Type B pancreatic cell (in vitro differentiated cells): ENCODE measurements around the gene RAD51B. TPM values are rescaled to one million over a fixed set of nuclear protein-coding genes. Genes with fewer than 3 reads are reported as not detected.
A peak's percentile ranks its signal among the peaks of the same experiment; 100 is the strongest.

Source experiments
- DNase-seq: peaks from one replicate; pipeline ENCODE4 v3.0.0; 2021; ENCODE audit warnings: mixed read lengths; ENCODE audit not compliant: unreplicated experiment; ENCODE audit errors: extremely low spot score
- H3K27ac Mint-ChIP-seq: 2 replicates; pipeline ENCODE4 v1.8.0; 2021; ENCODE audit warnings: mild to moderate bottlenecking, mixed read lengths
- H3K27me3 Mint-ChIP-seq: 2 replicates; pipeline ENCODE4 v1.8.0; 2021; ENCODE audit warnings: mixed read lengths
- H3K36me3 Mint-ChIP-seq: 2 replicates; pipeline ENCODE4 v1.8.0; 2021; ENCODE audit warnings: mixed read lengths
- H3K4me1 Mint-ChIP-seq: one replicate; pipeline ENCODE4 v1.8.0; 2021; ENCODE audit warnings: mixed read lengths; ENCODE audit not compliant: unreplicated experiment
- H3K4me3 Mint-ChIP-seq: 2 replicates; pipeline ENCODE4 v1.8.0; 2021; ENCODE audit warnings: mild to moderate bottlenecking, mixed read lengths
- H3K9me3 Mint-ChIP-seq: 2 replicates; pipeline ENCODE4 v1.8.0; 2021; ENCODE audit warnings: mixed read lengths
- CTCF ChIP-seq: fragments of 200-600 bp; sonication (generic); conservative IDR thresholded peaks from 2 replicates; pipeline ENCODE4 v1.5.0; 2021; ENCODE audit warnings: antibody characterized with exemption, mild to moderate bottlenecking
- total RNA-seq: library from RNA; stranded (reverse); gene quantifications from 2 replicates; pipeline ENCODE4 v1.2.1, GENCODE V29; 2021; ENCODE audit warnings: low replicate concordance

The RAD51B gene
- total RNA-seq, 1 donor from 2014 or later, result 27.3 TPM

- Mint-ChIP-seq H3K36me3 (peaks cover 11% of the 10 kb centered on the region), H3K9me3 (peaks cover 9% of the 10 kb centered on the region), H3K27me3 (no peaks in the 10 kb centered on the region), H3K4me1 (peaks cover 76% of the 10 kb centered on the region), H3K4me3 (peak overlapping the region; percentile 69), H3K27ac (peak overlapping the region; percentile 93)
- TF ChIP-seq CTCF, result no peak
- DNase-seq, result no peak
Measured at GRCh38 chr14:68682166-68683103, 862.9 kb downstream of the RAD51B start.

- Mint-ChIP-seq H3K36me3 (peaks cover 11% of the 10 kb centered on the region), H3K27ac (peak overlapping the region; percentile 93), H3K4me3 (peak overlapping the region; percentile 69), H3K4me1 (peaks cover 75% of the 10 kb centered on the region), H3K27me3 (no peaks in the 10 kb centered on the region), H3K9me3 (peaks cover 9% of the 10 kb centered on the region)
- no peak for TF ChIP-seq CTCF
- no peak for DNase-seq
Measured at GRCh38 chr14:68683326-68683725, 863.7 kb downstream of the RAD51B start.

GRCh38 chr14:68684466-68685418, 865.2 kb downstream of the RAD51B start:
- Mint-ChIP-seq H3K36me3 (peaks cover 8% of the 10 kb centered on the region), H3K9me3 (peaks cover 5% of the 10 kb centered on the region), H3K4me1 (peaks cover 79% of the 10 kb centered on the region), H3K27ac (peak overlapping the region; percentile 91), H3K27me3 (no peaks in the 10 kb centered on the region), H3K4me3 (no peak overlapping the region)
- no peak for DNase-seq
- TF ChIP-seq CTCF, result no peak

GRCh38 chr14:68685419-68686204, 866.0 kb downstream of the RAD51B start:
- Mint-ChIP-seq H3K9me3 (peaks cover under 1% of the 10 kb centered on the region), H3K36me3 (peaks cover under 1% of the 10 kb centered on the region), H3K27me3 (no peaks in the 10 kb centered on the region), H3K27ac (peak overlapping the region; percentile 91), H3K4me1 (peaks cover 78% of the 10 kb centered on the region), H3K4me3 (peak overlapping the region; percentile 67)
- DNase-seq, result no peak
- no peak for TF ChIP-seq CTCF

- Mint-ChIP-seq H3K4me1 (peaks cover 78% of the 10 kb centered on the region), H3K27ac (peak overlapping the region; percentile 91), H3K9me3 (no peaks in the 10 kb centered on the region), H3K4me3 (peak overlapping the region; percentile 67), H3K36me3 (no peaks in the 10 kb centered on the region), H3K27me3 (no peaks in the 10 kb centered on the region)
- DNase-seq, result no peak
- no peak for TF ChIP-seq CTCF
Measured at GRCh38 chr14:68686205-68686465, 866.6 kb downstream of the RAD51B start.
